Fibroblast of pulmonary artery (primary cell): ENCODE data around the gene HOXB8.

Experiments
- DNase-seq: peaks from one replicate; pipeline ENCODE4 v3.0.0-alpha.2; 2010; ENCODE audit warnings: low read depth
- H3K4me3 ChIP-seq: replicated peaks from 2 replicates; pipeline ENCODE4 v1.5.1; 2011; ENCODE audit warnings: low read depth, mild to moderate bottlenecking, control low read depth, low read length, moderate library complexity
- CTCF ChIP-seq: IDR thresholded peaks from 2 replicates; pipeline ENCODE4 v1.5.1; 2011; ENCODE audit warnings: mild to moderate bottlenecking, control low read depth, low read length, inconsistent platforms; ENCODE audit errors: missing control alignments

Gene HOXB8

DNA sequence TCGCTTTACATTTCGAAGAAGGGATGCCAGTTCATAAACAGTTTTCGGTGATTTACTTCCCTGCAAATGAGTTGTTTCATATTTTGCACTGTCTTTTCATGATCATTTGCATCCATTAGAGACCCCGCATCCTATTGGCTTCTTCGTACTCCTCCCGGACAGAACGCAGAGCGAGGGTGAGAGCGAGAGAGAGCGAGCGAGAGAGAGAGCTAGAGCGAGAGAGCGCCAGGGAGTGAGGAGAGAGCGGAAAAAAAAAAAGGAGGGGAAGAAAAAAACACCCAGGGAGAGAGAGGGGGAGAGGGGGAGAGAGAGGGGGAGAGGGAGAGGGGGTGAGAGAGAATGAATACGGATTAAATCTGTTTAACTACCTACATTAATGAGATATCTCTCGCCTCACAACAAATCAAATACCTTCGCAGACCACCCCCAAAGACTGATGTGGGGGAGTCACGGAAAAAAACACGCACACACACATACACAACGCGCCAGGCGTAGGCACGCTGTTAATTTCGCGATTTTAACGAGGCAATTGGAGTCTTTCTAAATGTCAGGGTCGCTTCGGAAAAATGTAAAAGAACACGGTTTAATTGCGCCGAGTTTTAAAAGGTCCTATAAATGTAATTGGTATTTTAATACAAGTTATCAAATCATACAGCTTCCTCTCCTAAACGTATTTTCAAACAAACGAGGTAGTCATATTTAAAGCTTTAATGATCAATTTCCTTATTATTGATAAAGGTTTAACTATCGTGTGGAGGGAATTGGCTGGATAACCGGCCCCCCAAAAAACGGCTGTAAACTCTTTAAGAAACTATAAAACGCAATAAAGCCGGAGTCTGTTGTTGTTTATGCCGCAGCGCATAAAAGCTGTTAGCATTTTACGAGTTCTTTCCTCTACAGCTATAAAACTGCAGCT lies at the start of gene HOXB8:
TSS of gene HOXB8 (minus strand) at position 246 of the 916 bp plus-strand sequence. CDS start 588 bp downstream, outside the sequence.
- no peak for TF ChIP-seq CTCF
- H3K4me3 ChIP-seq = no peak within 1 kb of the TSS
- no peak for DNase-seq

DNA sequence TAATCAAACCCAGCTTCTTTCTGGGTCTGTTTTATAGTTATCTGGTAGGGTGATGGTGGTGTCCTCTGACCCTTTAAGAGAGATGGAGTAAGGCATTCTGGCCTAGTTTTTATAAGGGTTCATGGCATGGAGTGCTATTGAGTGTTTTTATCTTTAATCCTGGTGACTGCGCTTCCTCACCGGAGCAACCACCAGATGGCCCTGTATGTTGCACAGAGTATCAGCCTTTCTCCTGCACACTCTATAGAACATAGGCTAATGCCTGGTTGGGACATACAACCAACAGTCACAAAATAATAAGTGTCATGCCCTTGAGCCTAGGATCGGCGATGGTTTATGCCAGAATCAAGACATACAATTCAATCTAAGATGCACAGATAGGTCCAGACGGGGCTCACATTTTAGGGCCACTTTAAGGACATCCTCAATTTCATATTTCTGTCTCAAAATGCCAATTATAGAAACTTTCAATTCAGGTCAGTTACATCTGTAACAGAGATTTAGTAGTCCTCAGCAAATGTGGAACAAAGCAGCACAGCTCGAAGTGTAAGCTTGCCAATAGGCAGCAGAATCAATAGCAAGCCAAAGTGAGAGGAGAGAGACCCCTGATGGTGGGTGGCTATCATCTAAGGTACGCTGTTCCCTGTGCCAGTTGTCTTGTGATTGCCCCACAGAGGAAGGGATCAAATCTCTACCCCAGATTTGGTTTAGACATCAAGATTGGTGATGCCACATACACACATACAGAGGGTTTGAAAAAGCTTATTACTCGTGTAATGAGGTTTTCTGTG lies 48.2 kb upstream of the HOXB8 start:
- no peak for TF ChIP-seq CTCF
- no peak overlapping the region for H3K4me3 ChIP-seq
- no peak for DNase-seq

GRCh38 chr17:48655913-48656312 lies 40.8 kb upstream of the HOXB8 start:
- no peak overlapping the region for H3K4me3 ChIP-seq
- no peak for TF ChIP-seq CTCF
- no peak for DNase-seq

DNA sequence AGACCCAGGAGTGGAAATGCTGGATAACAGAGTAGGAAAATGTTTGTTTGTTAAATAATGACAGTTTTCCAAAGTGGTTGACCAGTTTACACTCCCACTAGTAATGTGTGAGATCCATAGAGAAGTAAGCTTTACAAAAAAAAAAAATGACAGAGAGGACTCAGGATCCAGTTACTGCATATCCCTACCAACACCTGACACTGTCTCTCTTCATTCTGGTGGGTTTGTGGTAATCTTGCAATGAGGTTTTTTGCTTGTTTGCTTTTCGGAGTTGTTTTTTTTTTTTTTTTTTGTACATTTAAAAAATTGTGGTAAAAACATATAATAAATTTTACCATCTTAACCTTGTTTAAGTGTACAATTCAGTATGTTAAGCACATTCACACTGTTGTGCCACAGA lies 34.6 kb upstream of the HOXB8 start:
- no peak for DNase-seq
- no peak overlapping the region for H3K4me3 ChIP-seq
- TF ChIP-seq CTCF = no peak

- TF ChIP-seq CTCF = no peak
- no peak overlapping the region for H3K4me3 ChIP-seq
- no peak for DNase-seq
Measured at GRCh38 chr17:48647963-48648245, 32.8 kb upstream of the HOXB8 start.

DNA sequence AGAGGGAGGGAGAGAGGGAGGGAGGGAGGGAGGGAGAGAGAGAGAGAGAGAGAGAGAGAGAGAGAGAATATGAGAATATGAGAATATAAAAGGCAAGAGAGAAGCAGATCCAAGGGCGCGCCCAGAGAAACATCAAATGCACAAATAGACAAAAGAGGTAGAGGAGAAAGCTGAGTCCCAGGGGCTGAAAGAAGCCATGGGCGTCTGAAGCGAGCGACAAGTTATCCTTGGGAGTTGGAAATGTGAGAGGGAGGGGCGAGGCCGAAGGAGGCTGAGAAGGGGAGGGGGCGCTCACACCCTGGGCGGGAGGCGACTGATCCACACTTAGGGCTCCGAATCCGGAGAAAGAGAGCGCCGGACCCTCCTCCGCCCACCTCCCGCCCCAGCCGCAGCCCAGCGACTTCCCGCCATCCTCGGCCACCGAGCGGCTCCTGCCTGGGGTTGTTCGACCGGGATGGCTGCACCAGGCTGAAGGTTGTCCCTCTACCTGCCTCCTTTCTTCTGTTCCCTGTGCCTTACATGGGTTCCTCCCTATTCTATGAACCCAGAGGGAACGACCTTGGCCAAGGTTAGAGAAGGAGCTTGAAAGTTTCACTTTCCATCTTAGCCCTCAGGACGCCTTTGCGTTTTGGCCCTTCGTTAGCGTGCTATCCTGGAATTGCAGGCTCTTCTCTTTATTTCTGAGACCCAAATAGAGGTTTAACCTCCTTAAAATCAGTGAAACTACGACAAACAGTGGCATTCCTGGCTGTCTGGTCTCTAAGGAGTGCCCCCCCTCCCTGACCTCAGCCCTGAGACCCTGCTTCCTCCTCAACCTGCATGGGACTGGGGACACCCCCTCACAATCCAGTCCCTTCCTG lies 32.2 kb upstream of the HOXB8 start:
- no peak for TF ChIP-seq CTCF
- H3K4me3 ChIP-seq = peak overlapping the region; percentile 44
- no peak for DNase-seq
